ENCODE results near the gene METTL25B. TPM values are rescaled to one million over a fixed set of nuclear protein-coding genes. Genes with fewer than 3 reads are reported as not detected.
"Not testable (repeated sequence)": the region's sequence is repeated elsewhere in the genome, so short reads cannot be mapped to it uniquely, and the experiment has no call there.

The METTL25B gene
- total and polyA plus RNA-seq, 5 donors from 2014 or later, result 4.3 to 19.0 (median 7.5) TPM

DNA sequence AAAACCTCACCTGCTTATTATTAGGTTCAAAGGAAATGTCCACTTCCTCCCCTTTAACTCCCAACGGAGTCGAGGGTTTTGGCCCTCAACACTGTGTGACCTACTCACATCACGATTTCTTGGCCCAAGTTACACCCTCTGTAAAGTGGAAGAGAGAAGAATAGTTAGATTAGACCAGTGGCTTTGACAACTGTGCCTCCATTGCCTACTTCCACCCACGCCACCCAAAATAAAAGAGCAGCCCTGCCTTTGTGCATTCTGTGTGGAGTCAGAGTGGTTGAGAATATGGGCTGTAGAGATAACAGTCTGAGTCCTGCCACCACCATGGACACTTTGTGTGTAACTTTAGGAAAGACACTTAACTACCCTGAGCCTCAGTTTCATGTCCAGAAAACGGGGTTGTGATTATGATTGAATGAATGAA lies 27.3 kb downstream of the METTL25B start:
- ATAC-seq (ENCODE audit: low read depth in 2 of 2) (no peak), DNase-seq (no peak)
- peak overlapping the region in 2 of 4 donors; percentile 17 to 44 for H3K4me3 Mint-ChIP-seq
- no peaks in the 10 kb centered on the region for H3K27me3 Mint-ChIP-seq
- peaks cover 4% of the 10 kb centered on the region for H3K36me3 Mint-ChIP-seq
- Histone ChIP-seq H3K27ac (ENCODE audit: insufficient read depth, low read length, poor library complexity, severe bottlenecking) (no peak overlapping the region), H3K27me3 (ENCODE audit: control insufficient read depth, insufficient read depth, low read length) (no peaks in the 10 kb centered on the region), H3K4me1 (ENCODE audit: control insufficient read depth, insufficient read depth, low read length, poor library complexity, severe bottlenecking) (peaks cover 12% of the 10 kb centered on the region), H3K4me3 (ENCODE audit: low read depth, low read length) (no peak overlapping the region), H3K36me3 (ENCODE audit: control insufficient read depth, insufficient read depth, low read length) (no peaks in the 10 kb centered on the region), H3K9me3 (ENCODE audit: control insufficient read depth in 2 of 2, low read length in 2 of 2) (no peaks in the 10 kb centered on the region)
- H3K9me3 Mint-ChIP-seq, result no peaks in the 10 kb centered on the region
- H3K27ac Mint-ChIP-seq, result peak overlapping the region in 1 of 3 donors; percentile 20
- H3K4me1 Mint-ChIP-seq, result peaks cover 4 to 27% (median 17%) of the 10 kb centered on the region in 4 donors

DNA sequence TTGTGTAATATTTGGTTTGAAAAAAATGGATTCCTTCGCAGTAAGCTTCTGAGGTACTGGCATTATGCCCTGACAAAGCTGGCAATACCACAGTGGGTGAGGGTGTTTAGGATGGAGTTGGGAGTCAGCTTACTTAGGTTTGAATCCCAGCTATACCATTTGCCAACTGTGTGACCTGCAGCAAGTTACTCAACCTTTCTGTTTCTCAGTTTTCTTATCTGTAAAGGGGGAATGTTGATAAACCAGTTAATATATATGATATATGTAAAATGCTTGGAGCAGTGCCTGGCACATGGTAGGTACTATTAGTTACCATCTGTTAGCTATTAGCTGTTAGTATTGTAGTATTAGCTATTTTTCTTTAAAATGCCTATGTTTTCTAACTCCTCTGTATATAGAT lies 28.1 kb downstream of the METTL25B start:
- H3K4me3 ChIP-seq (ENCODE audit: low read depth, low read length), result no peak overlapping the region
- H3K27me3 Mint-ChIP-seq, result no peaks in the 10 kb centered on the region
- peaks cover 4% of the 10 kb centered on the region for H3K36me3 Mint-ChIP-seq

DNA sequence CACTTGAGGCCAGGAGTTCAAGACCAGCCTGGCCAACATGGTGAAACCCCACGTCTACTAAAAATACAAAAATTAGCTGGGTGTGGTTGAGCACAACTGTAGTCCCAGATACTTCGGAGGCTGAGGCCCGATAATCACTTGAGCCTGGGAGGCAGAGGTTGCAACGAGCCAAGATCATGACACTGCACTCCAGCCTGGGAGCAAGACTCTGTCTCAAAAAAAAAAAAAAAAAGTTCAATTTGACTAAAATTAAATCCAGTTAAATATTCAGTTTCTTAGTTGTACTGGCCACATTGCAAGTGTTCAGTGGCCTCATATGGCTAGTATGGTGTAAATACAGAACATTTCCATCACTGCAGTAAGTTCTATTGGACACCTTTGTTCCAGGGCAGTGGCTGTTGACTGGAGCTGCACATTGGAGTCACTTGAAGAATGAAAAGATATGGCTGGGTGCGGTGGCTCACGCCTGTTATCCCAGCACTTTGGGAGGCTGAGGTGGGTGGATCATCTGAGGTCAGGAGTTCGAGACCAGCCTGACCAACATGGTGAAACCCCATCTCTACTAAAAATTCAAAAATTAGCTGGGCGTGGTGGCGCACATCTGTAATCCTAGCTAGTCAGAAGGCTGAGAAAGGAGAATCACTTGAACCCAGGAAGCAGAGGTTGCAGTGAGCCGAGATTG lies 29.4 kb downstream of the METTL25B start:
- DNase-seq; H3K36me3 Mint-ChIP-seq; H3K4me1 ChIP-seq (ENCODE audit: control insufficient read depth, insufficient read depth, low read length, poor library complexity, severe bottlenecking); H3K9me3 ChIP-seq (ENCODE audit: control insufficient read depth in 2 of 2, low read length in 2 of 2); H3K27ac Mint-ChIP-seq; H3K4me3 Mint-ChIP-seq; H3K27me3 ChIP-seq (ENCODE audit: control insufficient read depth, insufficient read depth, low read length); H3K27me3 Mint-ChIP-seq; ATAC-seq (ENCODE audit: low read depth in 2 of 2); H3K27ac ChIP-seq (ENCODE audit: insufficient read depth, low read length, poor library complexity, severe bottlenecking); H3K9me3 Mint-ChIP-seq; H3K36me3 ChIP-seq (ENCODE audit: control insufficient read depth, insufficient read depth, low read length); H3K4me3 ChIP-seq (ENCODE audit: low read depth, low read length): not testable (repeated sequence)
- peaks cover 2 to 16% (median 12%) of the 10 kb centered on the region in 4 donors for H3K4me1 Mint-ChIP-seq

More for the DNA sequence above, 28.1 kb downstream of the METTL25B start:
- no peaks in the 10 kb centered on the region for H3K27me3 ChIP-seq (ENCODE audit: control insufficient read depth, insufficient read depth, low read length)
- Mint-ChIP-seq H3K4me1 (peaks cover 4 to 26% (median 17%) of the 10 kb centered on the region in 4 donors), H3K9me3 (no peaks in the 10 kb centered on the region), H3K4me3 (no peak overlapping the region), H3K27ac (no peak overlapping the region)
- no peak for ATAC-seq (ENCODE audit: low read depth in 2 of 2)
- no peak overlapping the region for H3K27ac ChIP-seq (ENCODE audit: insufficient read depth, low read length, poor library complexity, severe bottlenecking)
- no peak for DNase-seq
- H3K4me1 ChIP-seq (ENCODE audit: control insufficient read depth, insufficient read depth, low read length, poor library complexity, severe bottlenecking), result peaks cover 10% of the 10 kb centered on the region
- H3K36me3 ChIP-seq (ENCODE audit: control insufficient read depth, insufficient read depth, low read length), result no peaks in the 10 kb centered on the region
- H3K9me3 ChIP-seq (ENCODE audit: control insufficient read depth in 2 of 2, low read length in 2 of 2), result no peaks in the 10 kb centered on the region

DNA sequence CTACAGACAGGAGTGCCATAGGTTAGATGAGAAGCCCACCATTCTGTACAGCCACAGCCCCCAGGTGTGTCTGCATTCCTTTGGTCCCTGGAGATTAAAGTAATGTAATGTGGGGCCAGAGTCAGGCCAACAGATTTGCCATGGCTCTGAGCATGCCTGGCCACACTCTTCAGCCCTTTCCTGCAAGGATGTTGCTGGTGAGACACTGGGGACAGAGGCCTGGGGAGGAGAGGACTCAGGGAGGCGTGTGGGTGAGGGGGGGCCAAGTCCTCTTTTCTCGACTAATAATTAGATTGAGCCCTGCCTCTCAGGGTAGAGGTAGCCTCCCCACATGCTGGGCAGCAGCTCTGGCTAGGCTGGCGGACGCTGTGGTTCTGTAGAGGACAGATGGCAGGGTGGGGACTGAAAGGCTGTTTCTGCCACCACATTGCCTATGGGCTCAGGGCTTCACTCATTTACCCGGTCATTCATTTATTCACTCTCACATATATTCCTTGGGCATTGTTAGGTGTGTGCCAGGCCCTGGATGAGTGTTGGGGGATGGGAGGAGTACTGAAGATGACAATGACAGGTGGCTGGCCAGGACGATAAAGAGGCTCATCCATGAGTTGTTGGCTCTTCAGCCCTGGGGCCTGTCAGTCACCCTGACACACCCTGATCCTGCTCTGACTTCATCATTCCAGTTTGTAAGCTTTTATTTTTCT lies 32.0 kb downstream of the METTL25B start:
- H3K36me3 Mint-ChIP-seq, result peaks cover 4% of the 10 kb centered on the region

DNA sequence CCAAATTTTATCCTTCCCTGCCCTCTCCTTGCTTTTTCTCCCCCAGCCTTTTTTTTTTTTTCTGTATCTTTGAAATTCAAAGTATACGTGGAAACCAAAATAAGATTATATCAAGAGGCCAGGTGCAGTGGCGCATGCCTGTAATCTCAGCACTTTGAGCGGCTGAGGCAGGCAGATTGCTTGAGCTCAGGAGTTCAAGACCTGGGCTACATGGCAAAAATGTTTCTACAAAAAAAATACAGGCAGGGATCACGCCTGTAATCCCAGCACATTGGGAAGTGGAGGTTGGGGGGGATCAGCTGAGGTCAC lies 32.5 kb downstream of the METTL25B start:
- Mint-ChIP-seq H3K4me1 (peaks cover 0 to 4% (median 2%) of the 10 kb centered on the region in 4 donors), H3K9me3 (no peaks in the 10 kb centered on the region), H3K27me3 (no peaks in the 10 kb centered on the region), H3K27ac (no peak overlapping the region), H3K4me3 (no peak overlapping the region), H3K36me3 (peaks cover 4% of the 10 kb centered on the region)
- DNase-seq (no peak), ATAC-seq (ENCODE audit: low read depth in 2 of 2) (no peak)
- Histone ChIP-seq H3K4me3 (ENCODE audit: low read depth, low read length) (no peak overlapping the region), H3K4me1 (ENCODE audit: control insufficient read depth, insufficient read depth, low read length, poor library complexity, severe bottlenecking) (no peaks in the 10 kb centered on the region), H3K27ac (ENCODE audit: insufficient read depth, low read length, poor library complexity, severe bottlenecking) (no peak overlapping the region), H3K9me3 (ENCODE audit: control insufficient read depth in 2 of 2, low read length in 2 of 2) (no peaks in the 10 kb centered on the region), H3K36me3 (ENCODE audit: control insufficient read depth, insufficient read depth, low read length) (no peaks in the 10 kb centered on the region), H3K27me3 (ENCODE audit: control insufficient read depth, insufficient read depth, low read length) (no peaks in the 10 kb centered on the region)

More for the DNA sequence above, 32.0 kb downstream of the METTL25B start:
- Mint-ChIP-seq H3K27me3 (no peaks in the 10 kb centered on the region), H3K4me1 (peaks cover 0 to 8% (median 3%) of the 10 kb centered on the region in 4 donors), H3K9me3 (no peaks in the 10 kb centered on the region), H3K4me3 (no peak overlapping the region), H3K27ac (no peak overlapping the region)
- no peak for ATAC-seq (ENCODE audit: low read depth in 2 of 2)
- Histone ChIP-seq H3K36me3 (ENCODE audit: control insufficient read depth, insufficient read depth, low read length) (no peaks in the 10 kb centered on the region), H3K4me1 (ENCODE audit: control insufficient read depth, insufficient read depth, low read length, poor library complexity, severe bottlenecking) (no peaks in the 10 kb centered on the region), H3K9me3 (ENCODE audit: control insufficient read depth in 2 of 2, low read length in 2 of 2) (no peaks in the 10 kb centered on the region), H3K4me3 (ENCODE audit: low read depth, low read length) (no peak overlapping the region), H3K27me3 (ENCODE audit: control insufficient read depth, insufficient read depth, low read length) (no peaks in the 10 kb centered on the region), H3K27ac (ENCODE audit: insufficient read depth, low read length, poor library complexity, severe bottlenecking) (no peak overlapping the region)
- no peak for DNase-seq

DNA sequence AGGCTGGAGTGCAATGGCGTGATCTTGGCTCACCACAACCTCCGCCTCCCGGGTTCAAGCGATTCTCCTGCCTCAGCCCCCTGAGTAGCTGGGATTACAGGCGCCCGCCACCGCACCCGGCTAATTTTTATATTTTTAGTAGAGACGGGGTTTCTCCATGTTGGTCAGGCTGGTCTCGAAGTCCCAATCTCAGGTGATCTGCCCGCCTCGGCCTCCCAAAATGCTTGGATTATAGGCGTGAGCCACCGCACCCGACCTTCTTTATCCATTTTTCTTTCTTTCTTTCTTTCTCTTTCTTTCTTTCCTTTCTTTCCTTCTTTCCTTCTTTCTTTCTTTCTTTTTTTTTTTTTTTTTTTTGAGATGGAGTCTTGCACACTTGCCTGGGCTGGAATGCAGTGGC lies 36.9 kb downstream of the METTL25B start:
- H3K27me3 Mint-ChIP-seq; H3K4me3 ChIP-seq (ENCODE audit: low read depth, low read length); H3K27ac Mint-ChIP-seq; H3K27me3 ChIP-seq (ENCODE audit: control insufficient read depth, insufficient read depth, low read length); H3K36me3 ChIP-seq (ENCODE audit: control insufficient read depth, insufficient read depth, low read length); H3K9me3 Mint-ChIP-seq; DNase-seq; ATAC-seq (ENCODE audit: low read depth in 2 of 2); H3K27ac ChIP-seq (ENCODE audit: insufficient read depth, low read length, poor library complexity, severe bottlenecking); H3K4me3 Mint-ChIP-seq; H3K9me3 ChIP-seq (ENCODE audit: control insufficient read depth in 2 of 2, low read length in 2 of 2): not testable (repeated sequence)
- Mint-ChIP-seq H3K4me1 (peaks cover 10 to 19% (median 15%) of the 10 kb centered on the region in 4 donors), H3K36me3 (peaks cover 11% of the 10 kb centered on the region)
- peaks cover 36% of the 10 kb centered on the region for H3K4me1 ChIP-seq (ENCODE audit: control insufficient read depth, insufficient read depth, low read length, poor library complexity, severe bottlenecking)

DNA sequence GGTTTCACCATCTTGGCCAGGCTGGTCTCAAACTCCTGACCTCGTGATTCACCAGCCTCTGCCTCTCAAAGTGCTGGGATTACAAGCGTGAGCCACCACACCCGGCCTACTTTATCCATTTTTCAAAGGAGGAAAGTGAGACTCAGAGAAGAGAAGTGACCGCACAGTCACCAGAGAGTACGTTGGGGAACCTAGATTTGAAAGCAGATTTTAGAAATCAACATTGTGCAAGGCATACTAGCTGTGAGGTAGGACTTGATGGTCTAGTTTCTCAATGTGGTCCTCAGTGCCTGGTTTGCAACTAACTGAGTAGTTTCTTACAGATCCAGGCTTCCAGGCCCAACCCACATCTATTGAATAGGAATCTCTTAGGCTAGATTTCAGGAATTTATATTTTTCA lies 37.4 kb downstream of the METTL25B start:
- Histone ChIP-seq H3K36me3 (ENCODE audit: control insufficient read depth, insufficient read depth, low read length) (peaks cover under 1% of the 10 kb centered on the region), H3K27me3 (ENCODE audit: control insufficient read depth, insufficient read depth, low read length) (no peaks in the 10 kb centered on the region), H3K9me3 (ENCODE audit: control insufficient read depth in 2 of 2, low read length in 2 of 2) (no peaks in the 10 kb centered on the region), H3K4me1 (ENCODE audit: control insufficient read depth, insufficient read depth, low read length, poor library complexity, severe bottlenecking) (peaks cover 40% of the 10 kb centered on the region), H3K4me3 (ENCODE audit: low read depth, low read length) (no peak overlapping the region), H3K27ac (ENCODE audit: insufficient read depth, low read length, poor library complexity, severe bottlenecking) (no peak overlapping the region)
- Mint-ChIP-seq H3K4me3 (no peak overlapping the region), H3K27me3 (no peaks in the 10 kb centered on the region), H3K4me1 (peaks cover 13 to 25% (median 16%) of the 10 kb centered on the region in 4 donors), H3K36me3 (peaks cover 12% of the 10 kb centered on the region), H3K9me3 (no peaks in the 10 kb centered on the region), H3K27ac (no peak overlapping the region)
- no peak for ATAC-seq (ENCODE audit: low read depth in 2 of 2)
- DNase-seq, result no peak
